ENCODE results near the gene TYRP1.

Gene TYRP1

DNA sequence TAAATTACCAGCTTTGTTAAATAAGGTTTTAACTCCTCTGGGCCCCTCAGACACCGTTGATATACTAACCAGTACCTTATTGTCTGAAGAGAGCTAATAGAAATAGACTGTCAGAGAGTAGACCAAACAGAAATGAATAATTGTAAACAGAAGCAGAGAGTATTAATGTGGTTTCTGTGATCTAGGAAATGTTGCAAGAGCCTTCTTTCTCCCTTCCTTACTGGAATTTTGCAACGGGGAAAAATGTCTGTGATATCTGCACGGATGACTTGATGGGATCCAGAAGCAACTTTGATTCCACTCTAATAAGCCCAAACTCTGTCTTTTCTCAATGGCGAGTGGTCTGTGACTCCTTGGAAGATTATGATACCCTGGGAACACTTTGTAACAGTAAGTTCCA, 5.1 kb downstream of the TYRP1 start:
- DNase-seq = no peak

GRCh38 chr9:12698986-12699385, 5.8 kb downstream of the TYRP1 start:
- DNase-seq = no peak

DNA sequence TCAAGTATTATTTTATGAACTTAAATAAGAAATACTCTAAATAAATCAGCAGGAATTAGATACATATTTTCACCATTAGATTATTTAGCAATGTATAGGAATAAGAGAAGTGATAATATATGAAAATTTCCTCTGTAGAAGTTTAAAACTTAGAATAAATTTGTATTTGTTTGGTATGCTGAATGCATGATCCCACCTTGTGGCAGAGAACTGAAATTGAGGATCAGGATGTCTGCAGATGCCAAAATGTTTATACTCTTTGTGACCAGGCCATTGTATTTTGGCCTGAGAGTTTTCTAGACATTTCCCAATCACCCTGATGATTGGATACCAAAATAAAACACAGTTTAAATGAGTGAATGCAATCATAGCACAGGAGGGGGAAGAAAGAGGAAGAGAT, 6.3 kb downstream of the TYRP1 start:
- DNase-seq = no peak

DNA sequence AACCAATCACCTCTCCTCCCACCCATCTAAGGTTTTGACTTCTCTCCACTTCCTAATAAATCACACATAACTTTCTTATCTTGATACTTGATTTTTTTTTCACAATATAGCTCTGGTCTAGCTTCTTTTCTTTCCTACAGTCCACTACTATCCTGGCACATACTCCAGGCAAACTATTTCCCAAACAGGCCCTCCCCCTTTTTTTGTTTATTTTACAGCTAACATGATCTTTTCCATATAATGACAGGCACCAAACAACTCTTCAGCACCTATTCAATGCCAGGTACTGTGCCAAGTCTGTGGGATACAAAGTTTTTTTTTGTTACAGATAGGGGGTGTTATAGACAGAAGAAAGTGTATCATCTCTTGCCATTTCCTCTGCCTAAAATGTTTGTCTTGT, 7.9 kb downstream of the TYRP1 start:
- DNase-seq = no peak

DNA sequence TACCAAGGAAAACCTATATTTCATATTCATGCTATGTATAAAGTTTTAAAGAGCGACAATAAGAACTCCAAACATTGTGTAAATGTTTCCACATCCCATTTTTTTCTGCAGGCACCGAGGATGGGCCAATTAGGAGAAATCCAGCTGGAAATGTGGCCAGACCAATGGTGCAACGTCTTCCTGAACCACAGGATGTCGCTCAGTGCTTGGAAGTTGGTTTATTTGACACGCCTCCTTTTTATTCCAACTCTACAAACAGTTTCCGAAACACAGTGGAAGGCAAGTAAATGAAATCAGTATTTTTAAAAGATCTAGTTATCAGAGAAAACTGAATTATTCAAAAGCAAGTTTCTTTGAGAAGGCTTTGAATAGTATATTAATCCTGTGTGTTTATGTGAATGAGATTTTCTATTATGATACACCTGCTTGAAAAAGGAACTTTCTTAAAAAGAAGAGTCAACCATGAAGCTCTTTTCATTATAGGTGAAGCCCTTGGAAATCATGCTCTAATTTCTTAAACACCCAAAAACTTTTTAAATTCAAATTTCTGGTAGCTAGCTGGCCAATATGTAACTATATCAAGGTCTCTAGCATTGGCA, 9.1 kb downstream of the TYRP1 start:
- no peak for DNase-seq

DNA sequence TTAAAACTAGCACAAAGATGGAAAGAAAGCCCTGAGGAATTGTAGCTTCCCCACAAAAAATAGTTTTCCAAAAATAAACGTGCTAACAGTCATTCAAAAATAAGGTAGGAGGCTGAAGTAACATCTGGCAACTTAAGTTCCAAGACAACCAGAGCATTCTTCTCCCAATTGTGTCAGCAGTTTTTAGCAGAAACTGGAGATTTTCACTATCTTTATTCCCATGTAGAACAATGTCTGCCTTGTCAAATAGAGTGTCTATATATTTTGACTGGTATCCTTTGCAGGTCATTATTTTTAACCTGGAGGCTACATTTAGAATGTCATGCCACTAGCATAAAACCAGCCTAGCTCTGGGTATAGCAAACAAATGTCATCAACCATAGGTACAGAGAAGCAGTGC, 10.8 kb downstream of the TYRP1 start:
- no peak for DNase-seq

GRCh38 chr9:12705738-12706391, 12.7 kb downstream of the TYRP1 start:
- DNase-seq = no peak

DNA sequence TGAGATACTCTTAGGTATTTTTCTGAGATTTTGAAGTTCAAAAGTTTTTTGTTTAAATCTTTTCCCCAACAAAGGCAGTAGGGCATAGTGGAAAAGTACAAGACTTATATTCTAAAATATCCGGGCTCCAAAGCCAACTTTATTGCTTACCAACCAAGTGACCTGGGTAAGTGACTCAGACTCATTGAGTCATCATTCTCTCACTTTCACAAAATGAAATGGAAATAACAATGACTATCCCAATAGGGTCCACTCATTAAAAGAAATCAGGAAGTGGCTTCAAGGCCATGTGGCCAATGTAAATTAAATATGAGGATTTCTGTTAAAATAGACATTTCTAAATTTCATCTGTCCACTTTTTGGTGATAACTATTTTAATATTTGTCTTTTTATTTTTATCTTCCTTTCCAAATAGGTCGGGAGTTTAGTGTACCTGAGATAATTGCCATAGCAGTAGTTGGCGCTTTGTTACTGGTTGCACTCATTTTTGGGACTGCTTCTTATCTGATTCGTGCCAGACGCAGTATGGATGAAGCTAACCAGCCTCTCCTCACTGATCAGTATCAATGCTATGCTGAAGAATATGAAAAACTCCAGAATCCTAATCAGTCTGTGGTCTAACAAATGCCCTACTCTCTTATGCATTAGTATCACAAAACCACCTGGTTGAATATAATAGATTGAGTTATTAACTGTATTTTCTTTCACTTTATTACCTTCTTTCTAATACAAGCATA, 15.5 kb downstream of the TYRP1 start:
- no peak for DNase-seq

- DNase-seq = no peak
These were observed 19.3 kb downstream of the TYRP1 start for GRCh38 chr9:12712532-12712931.

DNA sequence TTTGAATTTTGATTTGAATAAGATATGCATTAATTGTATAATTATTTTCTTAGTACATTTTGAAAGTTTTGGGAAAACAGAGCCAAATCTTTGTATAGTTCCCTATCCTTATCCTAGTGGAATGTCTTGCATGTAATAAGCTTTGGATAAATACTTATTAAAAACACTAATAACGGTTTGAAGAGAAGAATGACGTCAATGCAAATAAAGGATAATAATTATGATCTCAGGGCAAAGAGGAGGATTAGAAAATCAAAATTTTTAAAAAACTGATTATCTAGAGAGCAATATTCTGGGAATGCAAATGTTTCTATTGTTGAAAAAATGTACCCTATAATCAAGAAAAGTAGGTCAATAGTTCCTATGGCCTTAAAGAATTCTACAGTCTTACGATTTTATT, 22.1 kb downstream of the TYRP1 start:
- no peak for DNase-seq

- DNase-seq = no peak
These were observed 23.8 kb downstream of the TYRP1 start for GRCh38 chr9:12716823-12717600.

DNA sequence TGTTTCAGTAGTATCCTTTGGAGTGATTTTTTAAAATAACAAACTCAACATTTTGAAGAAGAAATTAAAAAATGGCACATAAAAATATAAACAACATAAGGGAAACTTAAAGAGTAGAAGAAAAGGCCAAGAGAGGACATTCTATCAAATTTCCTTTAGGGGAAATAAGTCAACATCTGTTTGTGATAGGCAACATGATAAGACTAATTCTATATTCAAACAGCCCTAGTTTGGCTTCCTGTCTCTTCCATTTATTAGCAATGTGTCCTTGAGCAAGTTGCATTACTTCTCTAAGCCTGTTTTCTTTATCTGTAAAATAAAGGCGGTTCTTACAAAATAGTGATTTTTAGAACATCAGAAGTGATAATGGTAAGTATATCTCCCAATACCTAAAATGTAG, 24.7 kb downstream of the TYRP1 start:
- no peak for DNase-seq

- DNase-seq = no peak
These were observed 25.4 kb downstream of the TYRP1 start for GRCh38 chr9:12718482-12719026.

- no peak for DNase-seq
These were observed 26.2 kb downstream of the TYRP1 start for GRCh38 chr9:12719431-12719830.

DNA sequence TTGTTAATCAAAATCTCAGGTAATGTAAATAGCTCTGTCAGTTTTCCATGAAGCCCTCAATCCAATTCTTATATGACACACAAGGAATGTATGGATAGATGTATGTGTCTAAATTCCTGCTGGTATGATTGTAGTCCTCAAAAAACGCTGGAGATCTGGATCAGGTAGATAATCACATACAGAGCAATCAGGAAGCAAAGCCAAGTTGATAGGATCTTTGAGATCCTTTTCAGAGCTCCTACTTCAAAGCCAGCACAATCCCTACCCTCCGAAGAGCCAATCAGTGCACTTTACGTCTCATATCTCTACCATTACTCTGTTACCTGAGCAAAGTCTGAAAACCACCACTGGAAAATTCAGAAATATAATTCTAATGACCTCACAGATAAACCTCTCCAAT, 27.4 kb downstream of the TYRP1 start:
- no peak for DNase-seq

GRCh38 chr9:12722131-12722530, 28.9 kb downstream of the TYRP1 start:
- no peak for DNase-seq

- DNase-seq = no peak
These were observed 30.3 kb downstream of the TYRP1 start for GRCh38 chr9:12723409-12724028.

DNA sequence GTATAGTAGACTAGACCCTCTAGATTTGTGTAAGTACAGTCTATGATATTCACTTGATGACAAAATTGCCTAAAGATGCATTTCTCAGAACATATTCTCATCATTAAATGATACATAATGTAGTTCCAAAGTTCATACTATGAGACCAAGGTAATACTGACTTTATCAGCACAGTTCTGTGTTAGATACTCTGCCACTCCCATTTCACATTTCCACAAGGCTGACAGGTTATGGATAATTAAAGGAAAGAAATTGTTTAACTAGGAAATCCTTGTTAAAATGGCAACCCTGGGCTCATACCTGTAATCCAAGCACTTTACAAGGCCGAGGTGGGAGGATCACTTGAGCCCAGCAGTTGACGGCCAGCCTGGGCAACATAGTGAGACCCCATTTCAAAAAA, 33.6 kb downstream of the TYRP1 start:
- no peak for DNase-seq

DNA sequence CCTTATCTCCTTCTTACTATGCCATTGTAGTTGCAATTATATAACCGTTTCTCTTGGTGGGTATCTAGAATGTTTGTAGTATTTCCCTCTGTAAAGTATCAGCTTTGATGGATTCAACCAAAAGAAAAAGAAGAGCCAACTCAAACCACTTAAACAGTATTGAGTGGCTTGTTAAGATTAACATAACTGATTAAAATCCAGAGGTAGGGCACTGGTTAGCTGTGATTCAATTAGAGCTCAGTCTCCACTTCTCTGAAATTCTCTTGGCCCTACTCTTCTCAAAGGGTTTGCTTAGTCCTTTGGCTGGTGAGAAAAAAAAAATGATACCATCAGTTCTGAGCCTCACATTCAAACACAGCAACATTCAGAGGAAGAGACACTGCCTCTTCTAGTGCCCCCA, 37.0 kb downstream of the TYRP1 start:
- no peak for DNase-seq

GRCh38 chr9:12730927-12731326, 37.7 kb downstream of the TYRP1 start:
- DNase-seq = no peak

DNA sequence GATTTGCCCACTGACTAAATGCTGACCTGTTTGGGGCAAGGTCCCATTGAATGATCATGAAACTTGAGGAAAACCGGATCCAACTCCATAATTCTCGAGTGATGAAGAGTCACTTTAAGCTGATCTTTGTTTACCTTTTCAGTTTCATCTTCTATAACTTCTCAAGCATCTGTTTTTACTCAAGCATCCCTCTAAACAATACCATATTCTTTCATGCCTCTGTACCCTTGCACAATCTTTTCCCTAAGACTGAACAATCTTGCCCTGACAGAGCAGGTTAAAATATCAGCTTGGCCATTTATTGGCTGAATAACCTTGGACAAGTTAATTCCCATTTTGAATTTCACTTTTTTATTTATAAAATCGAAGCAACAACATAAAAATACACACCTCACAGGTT, 39.8 kb downstream of the TYRP1 start:
- DNase-seq = no peak

- no peak for DNase-seq
These were observed 42.5 kb downstream of the TYRP1 start for GRCh38 chr9:12735665-12736064.

GRCh38 chr9:12737871-12738270, 44.7 kb downstream of the TYRP1 start:
- DNase-seq = no peak

Data from stimulated activated CD4-positive, alpha-beta T cell treated with anti-CD3 and anti-CD28 coated beads, Interleukin-4, amount 100 ng/mL, for 24 hours (primary cell).